ENCODE data around the gene ZSCAN2. TPM values are rescaled to one million over a fixed set of nuclear protein-coding genes. Genes with fewer than 3 reads are reported as not detected.
A peak's percentile ranks its signal among the peaks of the same experiment; 100 is the strongest.

ZSCAN2 gene
- total and polyA plus RNA-seq, 10 of the 15 experiments (the other 5 are each of a cell fraction or from before 2014, with no cell fraction given): 2.7 to 13.2 (median 8.6) TPM

DNA sequence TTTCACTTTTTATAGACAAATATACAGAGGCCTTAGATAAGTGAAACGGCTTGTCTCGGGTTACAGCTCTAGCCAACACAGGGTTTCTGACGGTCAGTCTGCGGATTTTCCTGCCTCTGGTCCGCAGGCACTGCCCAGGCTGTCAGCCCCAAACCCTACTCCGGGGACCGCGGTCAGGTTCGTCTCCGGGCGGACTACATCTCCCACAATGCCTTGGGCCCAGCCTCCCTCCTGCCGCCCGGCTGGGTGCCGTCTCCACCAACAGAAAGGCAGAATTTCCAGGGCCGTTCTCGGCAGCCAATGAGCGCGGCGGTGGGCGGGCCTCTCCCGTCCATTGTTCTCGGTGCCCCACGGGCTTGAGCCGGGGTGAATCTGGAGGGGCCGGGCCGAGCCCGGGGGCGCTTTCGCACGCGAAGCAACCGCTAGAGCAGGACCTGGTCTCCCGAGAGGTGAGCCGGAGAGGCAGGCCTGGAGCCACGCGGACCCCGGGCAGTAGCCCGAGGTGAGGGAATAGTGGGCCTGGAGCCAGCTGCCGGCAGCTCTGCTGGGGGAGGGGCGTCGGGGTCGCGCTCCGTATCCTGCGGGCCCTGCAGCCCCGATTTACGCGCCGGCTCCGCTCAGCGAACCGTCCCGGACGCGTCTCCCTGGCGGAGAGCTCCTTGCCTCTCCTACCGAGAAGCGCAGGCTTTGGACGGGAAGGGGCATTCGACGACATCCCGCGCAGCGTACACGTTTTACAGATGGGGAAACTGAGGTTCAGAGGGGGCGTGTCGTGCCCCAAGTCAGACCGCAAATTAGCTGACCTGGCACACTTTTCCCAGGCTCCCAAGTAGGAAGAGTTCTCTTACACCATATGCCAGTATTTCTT lies at the start of gene ZSCAN2 (continued):
- TF ChIP-seq EP300 (IDR thresholded peaks at IDR 0.05; ENCODE audit: borderline replicate concordance in 1 of 2, control insufficient read depth in 1 of 2, low read depth in 2 of 2, low read length in 2 of 2): peak in 1 of 2 experiments; percentile 32; a peak in 1 of 4 replicates
- peak; percentile 71 for TF ChIP-seq POLR2A (IDR thresholded peaks at IDR 0.05; ENCODE audit: low read depth, low read length)
- TF ChIP-seq, protein P1, sequence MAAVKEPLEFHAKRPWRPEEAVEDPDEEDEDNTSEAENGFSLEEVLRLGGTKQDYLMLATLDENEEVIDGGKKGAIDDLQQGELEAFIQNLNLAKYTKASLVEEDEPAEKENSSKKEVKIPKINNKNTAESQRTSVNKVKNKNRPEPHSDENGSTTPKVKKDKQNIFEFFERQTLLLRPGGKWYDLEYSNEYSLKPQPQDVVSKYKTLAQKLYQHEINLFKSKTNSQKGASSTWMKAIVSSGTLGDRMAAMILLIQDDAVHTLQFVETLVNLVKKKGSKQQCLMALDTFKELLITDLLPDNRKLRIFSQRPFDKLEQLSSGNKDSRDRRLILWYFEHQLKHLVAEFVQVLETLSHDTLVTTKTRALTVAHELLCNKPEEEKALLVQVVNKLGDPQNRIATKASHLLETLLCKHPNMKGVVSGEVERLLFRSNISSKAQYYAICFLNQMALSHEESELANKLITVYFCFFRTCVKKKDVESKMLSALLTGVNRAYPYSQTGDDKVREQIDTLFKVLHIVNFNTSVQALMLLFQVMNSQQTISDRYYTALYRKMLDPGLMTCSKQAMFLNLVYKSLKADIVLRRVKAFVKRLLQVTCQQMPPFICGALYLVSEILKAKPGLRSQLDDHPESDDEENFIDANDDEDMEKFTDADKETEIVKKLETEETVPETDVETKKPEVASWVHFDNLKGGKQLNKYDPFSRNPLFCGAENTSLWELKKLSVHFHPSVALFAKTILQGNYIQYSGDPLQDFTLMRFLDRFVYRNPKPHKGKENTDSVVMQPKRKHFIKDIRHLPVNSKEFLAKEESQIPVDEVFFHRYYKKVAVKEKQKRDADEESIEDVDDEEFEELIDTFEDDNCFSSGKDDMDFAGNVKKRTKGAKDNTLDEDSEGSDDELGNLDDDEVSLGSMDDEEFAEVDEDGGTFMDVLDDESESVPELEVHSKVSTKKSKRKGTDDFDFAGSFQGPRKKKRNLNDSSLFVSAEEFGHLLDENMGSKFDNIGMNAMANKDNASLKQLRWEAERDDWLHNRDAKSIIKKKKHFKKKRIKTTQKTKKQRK (IDR thresholded peaks at IDR 0.05; ENCODE audit: low read depth, low read length): no peak
- 0 out of 3 replicates have a peak, but pooled peaks of 1 of the 2 experiments have one; percentile 16 for TF ChIP-seq EGR1 (IDR thresholded peaks at IDR 0.05; ENCODE audit: borderline replicate concordance in 1 of 2, low read depth in 2 of 2, low read length in 2 of 2)
- no peak for TF ChIP-seq GABPA (IDR thresholded peaks at IDR 0.05; ENCODE audit: low read depth)
- no peak for TF ChIP-seq IRF4 (IDR thresholded peaks at IDR 0.05; ENCODE audit: low read depth, low read length)
- TF ChIP-seq, protein P2, sequence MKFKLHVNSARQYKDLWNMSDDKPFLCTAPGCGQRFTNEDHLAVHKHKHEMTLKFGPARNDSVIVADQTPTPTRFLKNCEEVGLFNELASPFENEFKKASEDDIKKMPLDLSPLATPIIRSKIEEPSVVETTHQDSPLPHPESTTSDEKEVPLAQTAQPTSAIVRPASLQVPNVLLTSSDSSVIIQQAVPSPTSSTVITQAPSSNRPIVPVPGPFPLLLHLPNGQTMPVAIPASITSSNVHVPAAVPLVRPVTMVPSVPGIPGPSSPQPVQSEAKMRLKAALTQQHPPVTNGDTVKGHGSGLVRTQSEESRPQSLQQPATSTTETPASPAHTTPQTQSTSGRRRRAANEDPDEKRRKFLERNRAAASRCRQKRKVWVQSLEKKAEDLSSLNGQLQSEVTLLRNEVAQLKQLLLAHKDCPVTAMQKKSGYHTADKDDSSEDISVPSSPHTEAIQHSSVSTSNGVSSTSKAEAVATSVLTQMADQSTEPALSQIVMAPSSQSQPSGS (IDR thresholded peaks at IDR 0.05; ENCODE audit: low read length): no peak
- no peak for TF ChIP-seq CHD4 (IDR thresholded peaks at IDR 0.05)
- no peak for TF ChIP-seq NR2C2 (IDR thresholded peaks at IDR 0.05; ENCODE audit: borderline replicate concordance, control insufficient read depth, insufficient read length, low read depth)
- peak; percentile 37 for TF ChIP-seq KLF5 (IDR thresholded peaks at IDR 0.05; ENCODE audit: partially characterized antibody)
- TF ChIP-seq STAT3 (IDR thresholded peaks at IDR 0.05; ENCODE audit: low read depth, low read length): no peak
- TF ChIP-seq RCOR1 (conservative IDR thresholded peaks at IDR 0.05; ENCODE audit: low read depth, low read length): 0 out of 2 replicates have a peak, but pooled peaks have one; percentile 64
- TF ChIP-seq TCF12 (IDR thresholded peaks at IDR 0.05; ENCODE audit: low read depth, low read length): no peak
- TF ChIP-seq CREB1 (IDR thresholded peaks at IDR 0.05; ENCODE audit: low read depth): 0 out of 2 replicates have a peak, but pooled peaks have one; percentile 36
- no peak for TF ChIP-seq ZNF274 (IDR thresholded peaks at IDR 0.05; ENCODE audit: insufficient read depth, insufficient read length)
- TF ChIP-seq, protein P3, sequence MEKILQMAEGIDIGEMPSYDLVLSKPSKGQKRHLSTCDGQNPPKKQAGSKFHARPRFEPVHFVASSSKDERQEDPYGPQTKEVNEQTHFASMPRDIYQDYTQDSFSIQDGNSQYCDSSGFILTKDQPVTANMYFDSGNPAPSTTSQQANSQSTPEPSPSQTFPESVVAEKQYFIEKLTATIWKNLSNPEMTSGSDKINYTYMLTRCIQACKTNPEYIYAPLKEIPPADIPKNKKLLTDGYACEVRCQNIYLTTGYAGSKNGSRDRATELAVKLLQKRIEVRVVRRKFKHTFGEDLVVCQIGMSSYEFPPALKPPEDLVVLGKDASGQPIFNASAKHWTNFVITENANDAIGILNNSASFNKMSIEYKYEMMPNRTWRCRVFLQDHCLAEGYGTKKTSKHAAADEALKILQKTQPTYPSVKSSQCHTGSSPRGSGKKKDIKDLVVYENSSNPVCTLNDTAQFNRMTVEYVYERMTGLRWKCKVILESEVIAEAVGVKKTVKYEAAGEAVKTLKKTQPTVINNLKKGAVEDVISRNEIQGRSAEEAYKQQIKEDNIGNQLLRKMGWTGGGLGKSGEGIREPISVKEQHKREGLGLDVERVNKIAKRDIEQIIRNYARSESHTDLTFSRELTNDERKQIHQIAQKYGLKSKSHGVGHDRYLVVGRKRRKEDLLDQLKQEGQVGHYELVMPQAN (conservative IDR thresholded peaks at IDR 0.05): peak; percentile 27; the same call in 1 of the 2 replicates
- peak; percentile 83 for TF ChIP-seq HCFC1 (IDR thresholded peaks at IDR 0.05; ENCODE audit: low read length)
- TF ChIP-seq, protein P4, sequence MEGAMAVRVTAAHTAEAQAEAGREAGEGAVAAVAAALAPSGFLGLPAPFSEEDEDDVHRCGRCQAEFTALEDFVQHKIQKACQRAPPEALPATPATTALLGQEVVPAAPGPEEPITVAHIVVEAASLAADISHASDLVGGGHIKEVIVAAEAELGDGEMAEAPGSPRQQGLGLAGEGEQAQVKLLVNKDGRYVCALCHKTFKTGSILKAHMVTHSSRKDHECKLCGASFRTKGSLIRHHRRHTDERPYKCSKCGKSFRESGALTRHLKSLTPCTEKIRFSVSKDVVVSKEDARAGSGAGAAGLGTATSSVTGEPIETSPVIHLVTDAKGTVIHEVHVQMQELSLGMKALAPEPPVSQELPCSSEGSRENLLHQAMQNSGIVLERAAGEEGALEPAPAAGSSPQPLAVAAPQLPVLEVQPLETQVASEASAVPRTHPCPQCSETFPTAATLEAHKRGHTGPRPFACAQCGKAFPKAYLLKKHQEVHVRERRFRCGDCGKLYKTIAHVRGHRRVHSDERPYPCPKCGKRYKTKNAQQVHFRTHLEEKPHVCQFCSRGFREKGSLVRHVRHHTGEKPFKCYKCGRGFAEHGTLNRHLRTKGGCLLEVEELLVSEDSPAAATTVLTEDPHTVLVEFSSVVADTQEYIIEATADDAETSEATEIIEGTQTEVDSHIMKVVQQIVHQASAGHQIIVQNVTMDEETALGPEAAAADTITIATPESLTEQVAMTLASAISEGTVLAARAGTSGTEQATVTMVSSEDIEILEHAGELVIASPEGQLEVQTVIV (IDR thresholded peaks at IDR 0.05; ENCODE audit: borderline replicate concordance, partially characterized antibody): no peak
- 0 out of 2 replicates have a peak, but pooled peaks have one; percentile 3 for TF ChIP-seq EED (IDR thresholded peaks at IDR 0.05; ENCODE audit: low read depth)

Measured in GM12878 (cell line).